NOMO-1 (cell line): ENCODE measurements around the gene HLA-DQB2.
"Not testable (repeated sequence)": the region's sequence is repeated elsewhere in the genome, so short reads cannot be mapped to it uniquely, and the experiment has no call there.

Experiments
- DNase-seq, 2 experiments: peaks; one replicate each; lab custom pipeline; 2025; ENCODE audit not compliant: unreplicated experiment in 2 of 2; lab: John Stamatoyannopoulos, UW

Gene HLA-DQB2

DNA sequence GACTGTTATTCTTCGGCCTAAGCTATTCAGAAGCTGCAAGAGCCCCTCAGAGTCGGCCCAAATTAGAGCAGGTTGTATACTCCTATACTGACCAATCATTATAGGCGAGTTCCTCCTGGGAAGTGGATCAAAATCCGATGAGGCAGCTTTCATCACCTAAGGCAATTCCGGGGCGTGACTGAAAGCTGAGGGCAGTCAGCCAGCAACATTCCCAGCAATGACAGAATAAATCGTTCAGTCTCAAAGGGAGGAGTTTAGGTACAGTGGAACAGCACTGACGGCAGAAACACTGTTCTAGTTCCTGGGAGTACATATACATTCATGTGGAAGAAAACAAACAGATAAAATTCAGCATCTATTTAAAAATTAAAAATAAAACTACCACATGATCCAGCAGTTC, 10.8 kb downstream of the HLA-DQB2 start:
- DNase-seq, result no peak

DNA sequence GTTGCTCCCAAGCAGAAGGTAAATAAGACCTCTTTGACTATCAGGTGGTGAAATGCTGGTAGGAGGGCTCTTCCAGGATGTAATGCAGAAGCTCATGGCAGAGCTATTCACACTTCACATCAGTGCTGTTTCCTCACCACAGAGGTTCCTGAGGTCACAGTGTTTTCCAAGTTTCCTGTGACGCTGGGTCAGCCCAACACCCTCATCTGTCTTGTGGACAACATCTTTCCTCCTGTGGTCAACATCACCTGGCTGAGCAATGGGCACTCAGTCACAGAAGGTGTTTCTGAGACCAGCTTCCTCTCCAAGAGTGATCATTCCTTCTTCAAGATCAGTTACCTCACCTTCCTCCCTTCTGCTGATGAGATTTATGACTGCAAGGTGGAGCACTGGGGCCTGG, 17.7 kb downstream of the HLA-DQB2 start:
- DNase-seq, result not testable (repeated sequence)

DNA sequence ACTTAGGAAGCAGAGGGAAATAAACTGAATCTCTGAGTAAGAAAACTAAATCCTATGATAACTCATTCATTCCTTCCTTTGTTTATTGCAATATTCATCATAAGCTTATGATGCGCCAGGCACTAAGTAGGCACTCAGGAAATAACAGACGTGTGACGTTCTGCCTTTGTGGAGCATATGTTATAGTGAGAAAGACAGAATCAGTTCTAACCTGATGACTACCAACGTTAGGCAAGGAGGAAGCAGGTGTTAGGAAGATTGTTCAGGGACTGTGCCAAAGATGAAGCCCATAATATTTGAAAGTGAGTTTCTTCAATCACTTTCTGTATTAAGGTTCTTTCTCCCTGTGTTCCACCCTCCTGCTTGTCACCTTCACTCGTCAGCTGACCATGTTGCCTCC, 18.6 kb downstream of the HLA-DQB2 start:
- DNase-seq, result no peak

DNA sequence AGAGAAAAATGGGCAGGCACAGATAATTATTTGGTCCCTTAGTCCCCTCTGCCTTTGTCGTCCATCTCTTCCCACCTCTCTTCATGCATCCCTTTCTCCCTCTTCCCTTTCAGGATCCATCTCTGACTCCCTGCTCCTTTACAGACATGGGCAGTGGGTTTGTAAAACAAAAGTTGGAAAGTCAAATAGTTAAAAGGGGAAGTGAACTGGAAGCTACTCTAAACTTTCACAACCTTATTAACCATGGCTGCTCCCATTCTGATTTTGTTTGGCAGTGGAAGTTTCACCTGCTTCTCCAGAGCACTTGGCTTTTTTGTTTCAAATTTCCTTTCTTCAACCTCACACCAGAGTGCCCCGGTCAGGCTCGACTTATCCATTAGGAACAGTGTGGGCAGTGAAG, 21.0 kb downstream of the HLA-DQB2 start:
- DNase-seq, result peak in 1 of 2 experiments; percentile 13

DNA sequence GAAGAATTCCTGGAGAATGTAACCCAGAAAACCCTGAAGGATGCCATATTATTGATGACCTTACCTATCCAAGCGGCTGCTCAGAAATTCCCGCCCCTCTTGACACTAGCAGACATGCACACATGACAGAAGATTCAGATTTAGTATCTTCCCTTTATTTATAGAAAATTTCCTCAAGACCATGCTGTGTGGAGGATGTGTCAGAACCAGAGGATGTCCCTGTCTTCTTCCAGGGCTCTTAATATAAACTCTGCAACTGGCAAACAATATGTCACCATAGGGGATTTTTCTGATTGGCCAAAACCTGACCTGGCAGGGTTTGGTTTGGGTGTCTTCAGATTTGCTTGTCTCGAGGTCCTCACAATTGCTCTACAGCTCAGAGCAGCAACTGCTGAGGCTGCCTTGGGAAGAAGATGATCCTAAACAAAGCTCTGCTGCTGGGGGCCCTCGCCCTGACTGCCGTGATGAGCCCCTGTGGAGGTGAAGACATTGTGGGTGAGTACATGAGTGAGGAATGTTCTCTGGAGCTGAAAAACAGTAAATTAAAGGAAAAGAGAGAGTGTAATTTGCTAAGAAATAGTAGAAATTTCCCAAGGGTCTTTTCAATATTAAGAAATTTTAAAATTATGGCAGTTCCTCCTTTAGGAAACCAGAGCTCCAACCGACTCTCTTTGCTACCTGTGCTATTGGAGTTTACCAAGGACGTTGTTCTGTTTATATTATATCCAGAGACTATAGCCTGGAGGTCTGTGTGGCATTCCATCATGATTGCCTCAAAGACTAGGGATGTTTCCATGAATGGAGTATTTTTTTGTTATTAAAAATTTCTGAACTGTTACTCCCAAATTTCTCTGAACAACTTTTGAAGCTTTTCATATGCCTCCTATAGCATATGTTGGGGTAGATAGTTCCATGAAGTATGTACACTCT, 22.0 kb downstream of the HLA-DQB2 start, which contains the start of gene HLA-DQA2:
Gene HLA-DQA2 (plus strand): TSS at position 361 of the 930 bp plus-strand sequence. CDS start 53 bp downstream, at position 414.
- DNase-seq, result no peak

- DNase-seq, result no peak
Observed at GRCh38 chr6:32738126-32738525, 25.2 kb downstream of the HLA-DQB2 start.

- no peak for DNase-seq
Observed at GRCh38 chr6:32718879-32719278, 44.5 kb downstream of the HLA-DQB2 start.

- no peak for DNase-seq
Observed at GRCh38 chr6:32716396-32716795, 46.9 kb downstream of the HLA-DQB2 start.

DNA sequence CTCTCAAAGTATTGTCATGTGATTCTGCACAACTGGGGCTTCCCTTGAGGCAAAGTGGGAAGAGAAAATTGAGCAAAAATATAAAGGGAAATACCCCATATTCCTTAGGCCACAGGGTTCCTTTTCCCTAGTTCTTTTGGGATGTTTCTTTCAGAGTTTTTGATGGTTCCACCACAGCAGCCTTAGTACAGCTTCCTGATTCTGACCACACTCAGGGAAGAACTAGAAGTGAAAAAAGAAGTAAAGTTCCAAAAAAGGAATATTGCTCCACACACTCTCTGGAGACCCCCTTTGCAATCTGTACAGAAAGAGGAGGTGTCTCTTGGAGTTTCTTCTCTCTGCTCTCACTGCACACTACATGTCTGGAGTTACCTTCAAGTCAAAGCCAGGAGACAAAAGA, 50.1 kb downstream of the HLA-DQB2 start:
- DNase-seq, result no peak

DNA sequence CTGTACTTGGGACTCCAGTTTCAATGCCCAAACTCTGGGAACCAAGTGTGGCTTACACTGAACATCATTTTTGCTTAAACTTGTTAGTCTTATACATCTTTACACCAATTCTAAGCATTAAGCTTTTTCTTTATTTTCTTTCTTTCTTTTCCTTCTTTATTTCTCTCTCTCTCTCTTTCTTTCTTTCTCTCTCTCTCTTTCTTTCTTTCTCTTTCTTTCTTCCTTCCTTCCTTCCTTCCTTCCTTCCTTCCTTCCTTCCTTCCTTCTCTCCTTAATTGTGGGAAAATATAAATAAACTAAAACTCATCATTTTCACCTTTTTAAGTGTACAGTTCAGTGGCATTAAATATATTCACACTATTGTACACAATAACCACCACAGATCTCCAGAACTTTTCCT, 53.7 kb downstream of the HLA-DQB2 start:
- no peak for DNase-seq
